SK-N-SH (cell line): Measurements from ENCODE around the gene GPR85. TPM values are rescaled to one million over a fixed set of nuclear protein-coding genes. Genes with fewer than 3 reads are reported as not detected.
A peak's percentile ranks its signal among the peaks of the same experiment; 100 is the strongest.

Source experiments
- CTCF ChIA-PET: fragments of 300-600, 350-600 bp; formaldehyde crosslinking; extraction: SDS; loops from one replicate; lab custom pipeline; 2021; lab: Yijun Ruan, JAX
- POLR2A ChIA-PET: fragments of 350-600 bp; sonication (Branson Sonifier 250); formaldehyde crosslinking; extraction: SDS; loops from one replicate; lab custom pipeline; 2020; ENCODE audit warnings: antibody characterized with exemption, inconsistent platforms; lab: Yijun Ruan, JAX
- DNase-seq: peaks from one replicate; pipeline ENCODE4 v3.0.0; 2012
- H2AFZ ChIP-seq: fragments of 200-600 bp; sonication (generic); 2 replicates; pipeline ENCODE4 v1.8.1; 2016; ENCODE audit warnings: antibody characterized with exemption, mild to moderate bottlenecking, low read depth
- H3F3A ChIP-seq: fragments of 200-600 bp; sonication (generic); replicated peaks from 2 replicates; pipeline ENCODE3; 2016; ENCODE audit warnings: antibody characterized with exemption, mild to moderate bottlenecking; ENCODE audit not compliant: insufficient read depth
- H3K27ac ChIP-seq, 2 experiments: fragments of 200-500 bp in 1 of 2; fragments of 200-600 bp in 1 of 2; sonication (Bioruptor generic) in 1 of 2; sonication (generic), shearing (Covaris generic) in 1 of 2; 2 replicates each; pipeline versions ENCODE4 v1.5.1 to v1.6.1; 2014 to 2016; ENCODE audit warnings: low read depth in 2 of 2, inconsistent platforms in 1 of 2, low read length in 1 of 2, mild to moderate bottlenecking in 1 of 2, mixed read lengths in 1 of 2
- H3K27me3 ChIP-seq: fragments of 200-600 bp; sonication (generic), shearing (Covaris generic); 2 replicates; pipeline ENCODE4 v1.6.1; 2016; ENCODE audit warnings: mixed run types; ENCODE audit not compliant: insufficient read depth
- H3K36me3 ChIP-seq, 2 experiments: fragments of 200-500 bp in 1 of 2; fragments of 200-600 bp in 1 of 2; sonication (Bioruptor generic) in 1 of 2; sonication (generic) in 1 of 2; replicated peaks in 1 of 2; 2 replicates each; pipeline versions ENCODE3 to v1.5.1; 2014 to 2016; ENCODE audit warnings: low read length in 1 of 2, mild to moderate bottlenecking in 1 of 2; ENCODE audit not compliant: insufficient read depth in 2 of 2, control insufficient read depth in 1 of 2
- H3K4me1 ChIP-seq, 2 experiments: fragments of 200-500 bp in 1 of 2; fragments of 200-600 bp in 1 of 2; sonication (Bioruptor generic) in 1 of 2; sonication (generic), shearing (Covaris generic) in 1 of 2; 2 replicates each; pipeline versions ENCODE4 v1.5.1 to v1.6.1; 2014 to 2016; ENCODE audit warnings: low read depth in 1 of 2, low read length in 1 of 2, mixed run types in 1 of 2; ENCODE audit not compliant: insufficient read depth in 2 of 2, control insufficient read depth in 1 of 2
- H3K4me2 ChIP-seq: fragments of 200-600 bp; sonication (generic), shearing (Covaris generic); 2 replicates; pipeline ENCODE4 v1.6.1; 2017; ENCODE audit warnings: mixed run types
- H3K4me3 ChIP-seq, 2 experiments: fragments of 200-500 bp in 1 of 2; fragments of 200-600 bp in 1 of 2; sonication (Bioruptor generic) in 1 of 2; sonication (generic), shearing (Covaris generic) in 1 of 2; 2 replicates each; pipeline versions ENCODE4 v1.5.1 to v1.8.1; 2014 to 2016; ENCODE audit warnings: low read depth in 2 of 2, inconsistent platforms in 1 of 2, low read length in 1 of 2, mild to moderate bottlenecking in 1 of 2, mixed read lengths in 1 of 2, moderate library complexity in 1 of 2
- H3K79me2 ChIP-seq: fragments of 200-600 bp; sonication (generic); 2 replicates; pipeline ENCODE4 v1.8.1; 2017; ENCODE audit warnings: mild to moderate bottlenecking; ENCODE audit not compliant: insufficient read depth
- H3K9ac ChIP-seq: fragments of 200-600 bp; sonication (generic); 2 replicates; pipeline ENCODE4 v1.6.1; 2017; ENCODE audit warnings: mixed run types
- H3K9me2 ChIP-seq: fragments of 200-600 bp; sonication (generic); 2 replicates; pipeline ENCODE4 v1.6.1; 2017; ENCODE audit warnings: mixed run types
- H3K9me3 ChIP-seq: fragments of 200-600 bp; sonication (generic); 2 replicates; pipeline ENCODE4 v1.6.1; 2017; ENCODE audit warnings: mixed run types, mild to moderate bottlenecking, moderate library complexity
- H4K20me1 ChIP-seq: fragments of 200-600 bp; sonication (generic); 2 replicates; pipeline ENCODE4 v1.6.1; 2017; ENCODE audit warnings: mild to moderate bottlenecking, mixed run types; ENCODE audit not compliant: insufficient read depth
- CHD2 ChIP-seq: fragments of 150-350 bp; IDR thresholded peaks from 2 replicates; pipeline ENCODE4 v1.6.1; 2018; ENCODE audit warnings: low read length; ENCODE audit not compliant: partially characterized antibody
- ELF1 ChIP-seq: IDR thresholded peaks from 2 replicates; pipeline ENCODE4 v1.4.0; 2012
- FOXM1 ChIP-seq: IDR thresholded peaks from 2 replicates; pipeline ENCODE4 v1.4.0; 2012; ENCODE audit warnings: low read depth, mild to moderate bottlenecking
- GABPA ChIP-seq: IDR thresholded peaks from 2 replicates; pipeline ENCODE4 v1.4.0; 2012; ENCODE audit warnings: low read depth, mild to moderate bottlenecking
- IRF3 ChIP-seq: fragments of 150-350 bp; IDR thresholded peaks from 2 replicates; pipeline ENCODE4 v1.6.1; 2016; ENCODE audit warnings: mild to moderate bottlenecking, low read depth, low read length
- JUND ChIP-seq: IDR thresholded peaks from 2 replicates; pipeline ENCODE4 v1.4.0; 2012
- PBX3 ChIP-seq: IDR thresholded peaks from 2 replicates; pipeline ENCODE4; 2012
- POLR2AphosphoS5 ChIP-seq: IDR thresholded peaks from 2 replicates; pipeline ENCODE4 v1.6.1; 2012; ENCODE audit warnings: low read depth, low read length
- RCOR1 ChIP-seq: fragments of 150-350 bp; IDR thresholded peaks from 2 replicates; pipeline ENCODE4 v1.6.1; 2017; ENCODE audit warnings: antibody characterized with exemption, low read length
- RFX5 ChIP-seq: IDR thresholded peaks from 2 replicates; pipeline ENCODE4 v1.6.1; 2012; ENCODE audit warnings: mild to moderate bottlenecking, improper control_type of control experiment, low read length
- RXRA ChIP-seq: IDR thresholded peaks from 2 replicates; pipeline ENCODE4 v1.4.0; 2012; ENCODE audit warnings: low read depth, mild to moderate bottlenecking, borderline replicate concordance
- SMC3 ChIP-seq: IDR thresholded peaks from 2 replicates; pipeline ENCODE4 v1.6.1; 2012; ENCODE audit warnings: low read depth, low read length, improper control_type of control experiment
- TAF1 ChIP-seq: IDR thresholded peaks from 2 replicates; pipeline ENCODE4 v1.6.1; 2012; ENCODE audit warnings: low read depth, mild to moderate bottlenecking, low read length, moderate library complexity, borderline replicate concordance
- TCF12 ChIP-seq: IDR thresholded peaks from 2 replicates; pipeline ENCODE4 v1.4.0; 2012
- WGBS: methylation state at CpG from one replicate; pipeline ENCODE4 v1.1.6; 2017; ENCODE audit warnings: low lambda C conversion rate; 5-methylcytosine and 5-hydroxymethylcytosine counted together
- polyA plus RNA-seq, 3 experiments: library from polyadenylated mRNA; depleted of rRNA; stranded (reverse); fragments of >200 nt; gene quantifications; 2 replicates each; pipeline ENCODE4 v1.2.3, GENCODE V29; 2012
- TF ChIP-seq, protein P1 (sequence below): fragments of 200-600 bp; sonication (generic); IDR thresholded peaks from 2 replicates; pipeline ENCODE4 v1.6.1; 2017; ENCODE audit warnings: antibody characterized with exemption, mild to moderate bottlenecking, moderate library complexity
- TF ChIP-seq, protein P2 (sequence below): IDR thresholded peaks from 2 replicates; pipeline ENCODE4 v1.6.1; 2012; ENCODE audit warnings: mild to moderate bottlenecking, low read depth, low read length, moderate library complexity
- TF ChIP-seq, protein P3 (sequence below): fragments of 150-350 bp; IDR thresholded peaks from 2 replicates; pipeline ENCODE4 v1.6.1; 2017; ENCODE audit warnings: antibody characterized with exemption, low read length, low read depth, borderline replicate concordance

Gene GPR85
- polyA plus RNA-seq, 1 of the 3 experiments (the other 2 are of a cell fraction) = 2.9 TPM

DNA sequence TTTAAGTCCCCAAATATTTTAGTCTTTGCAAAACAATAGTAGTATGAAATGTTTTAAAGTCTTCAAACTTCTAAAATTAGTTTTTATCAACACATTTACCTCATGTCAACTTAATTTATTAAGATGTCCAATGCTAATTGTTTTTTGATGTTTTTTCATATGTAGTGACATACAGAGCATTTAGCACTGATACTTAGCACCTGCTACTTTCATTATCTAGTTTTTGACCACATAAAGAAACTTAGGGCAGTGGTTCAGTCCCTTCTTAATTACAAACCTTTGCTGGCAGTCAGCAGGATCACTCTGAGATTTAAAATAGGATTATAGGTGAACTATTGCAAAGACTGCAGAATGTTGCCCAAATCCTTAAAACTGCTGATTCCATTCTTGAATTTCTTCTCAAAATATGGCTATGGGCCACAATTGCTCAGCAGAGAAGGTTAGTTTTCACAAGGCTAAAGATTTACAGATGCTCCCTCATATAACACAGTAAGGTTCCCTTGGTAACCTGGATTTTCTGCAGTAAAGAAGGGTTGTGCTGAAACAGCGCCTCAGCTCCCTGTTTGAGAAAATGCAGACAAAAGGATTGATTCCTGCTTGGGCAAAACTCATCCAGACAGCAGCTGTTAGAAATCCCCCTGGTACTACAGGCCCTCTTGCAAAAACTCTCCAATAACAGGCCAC lies 3.4 kb downstream of the GPR85 start:
- Histone ChIP-seq H4K20me1 (no peaks in the 10 kb centered on the region), H3K4me2 (no peak overlapping the region), H3K4me3 (no peak overlapping the region)
- WGBS = 100% methylated on average over 1 of the region's 1 CpG
- no peak for TF ChIP-seq POLR2AphosphoS5
- no peak for TF ChIP-seq RFX5
- no peak for TF ChIP-seq RXRA
- TF ChIP-seq PBX3 = no peak
- TF ChIP-seq, protein P1, sequence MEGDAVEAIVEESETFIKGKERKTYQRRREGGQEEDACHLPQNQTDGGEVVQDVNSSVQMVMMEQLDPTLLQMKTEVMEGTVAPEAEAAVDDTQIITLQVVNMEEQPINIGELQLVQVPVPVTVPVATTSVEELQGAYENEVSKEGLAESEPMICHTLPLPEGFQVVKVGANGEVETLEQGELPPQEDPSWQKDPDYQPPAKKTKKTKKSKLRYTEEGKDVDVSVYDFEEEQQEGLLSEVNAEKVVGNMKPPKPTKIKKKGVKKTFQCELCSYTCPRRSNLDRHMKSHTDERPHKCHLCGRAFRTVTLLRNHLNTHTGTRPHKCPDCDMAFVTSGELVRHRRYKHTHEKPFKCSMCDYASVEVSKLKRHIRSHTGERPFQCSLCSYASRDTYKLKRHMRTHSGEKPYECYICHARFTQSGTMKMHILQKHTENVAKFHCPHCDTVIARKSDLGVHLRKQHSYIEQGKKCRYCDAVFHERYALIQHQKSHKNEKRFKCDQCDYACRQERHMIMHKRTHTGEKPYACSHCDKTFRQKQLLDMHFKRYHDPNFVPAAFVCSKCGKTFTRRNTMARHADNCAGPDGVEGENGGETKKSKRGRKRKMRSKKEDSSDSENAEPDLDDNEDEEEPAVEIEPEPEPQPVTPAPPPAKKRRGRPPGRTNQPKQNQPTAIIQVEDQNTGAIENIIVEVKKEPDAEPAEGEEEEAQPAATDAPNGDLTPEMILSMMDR = no peak
- no peak for TF ChIP-seq TAF1
- TF ChIP-seq SMC3 = no peak
- TF ChIP-seq IRF3 = no peak
- TF ChIP-seq GABPA = no peak
- no peak for TF ChIP-seq ELF1
- TF ChIP-seq, protein P2, sequence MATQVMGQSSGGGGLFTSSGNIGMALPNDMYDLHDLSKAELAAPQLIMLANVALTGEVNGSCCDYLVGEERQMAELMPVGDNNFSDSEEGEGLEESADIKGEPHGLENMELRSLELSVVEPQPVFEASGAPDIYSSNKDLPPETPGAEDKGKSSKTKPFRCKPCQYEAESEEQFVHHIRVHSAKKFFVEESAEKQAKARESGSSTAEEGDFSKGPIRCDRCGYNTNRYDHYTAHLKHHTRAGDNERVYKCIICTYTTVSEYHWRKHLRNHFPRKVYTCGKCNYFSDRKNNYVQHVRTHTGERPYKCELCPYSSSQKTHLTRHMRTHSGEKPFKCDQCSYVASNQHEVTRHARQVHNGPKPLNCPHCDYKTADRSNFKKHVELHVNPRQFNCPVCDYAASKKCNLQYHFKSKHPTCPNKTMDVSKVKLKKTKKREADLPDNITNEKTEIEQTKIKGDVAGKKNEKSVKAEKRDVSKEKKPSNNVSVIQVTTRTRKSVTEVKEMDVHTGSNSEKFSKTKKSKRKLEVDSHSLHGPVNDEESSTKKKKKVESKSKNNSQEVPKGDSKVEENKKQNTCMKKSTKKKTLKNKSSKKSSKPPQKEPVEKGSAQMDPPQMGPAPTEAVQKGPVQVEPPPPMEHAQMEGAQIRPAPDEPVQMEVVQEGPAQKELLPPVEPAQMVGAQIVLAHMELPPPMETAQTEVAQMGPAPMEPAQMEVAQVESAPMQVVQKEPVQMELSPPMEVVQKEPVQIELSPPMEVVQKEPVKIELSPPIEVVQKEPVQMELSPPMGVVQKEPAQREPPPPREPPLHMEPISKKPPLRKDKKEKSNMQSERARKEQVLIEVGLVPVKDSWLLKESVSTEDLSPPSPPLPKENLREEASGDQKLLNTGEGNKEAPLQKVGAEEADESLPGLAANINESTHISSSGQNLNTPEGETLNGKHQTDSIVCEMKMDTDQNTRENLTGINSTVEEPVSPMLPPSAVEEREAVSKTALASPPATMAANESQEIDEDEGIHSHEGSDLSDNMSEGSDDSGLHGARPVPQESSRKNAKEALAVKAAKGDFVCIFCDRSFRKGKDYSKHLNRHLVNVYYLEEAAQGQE = no peak
- no peak for TF ChIP-seq TCF12
- TF ChIP-seq FOXM1 = no peak
- TF ChIP-seq, protein P3, sequence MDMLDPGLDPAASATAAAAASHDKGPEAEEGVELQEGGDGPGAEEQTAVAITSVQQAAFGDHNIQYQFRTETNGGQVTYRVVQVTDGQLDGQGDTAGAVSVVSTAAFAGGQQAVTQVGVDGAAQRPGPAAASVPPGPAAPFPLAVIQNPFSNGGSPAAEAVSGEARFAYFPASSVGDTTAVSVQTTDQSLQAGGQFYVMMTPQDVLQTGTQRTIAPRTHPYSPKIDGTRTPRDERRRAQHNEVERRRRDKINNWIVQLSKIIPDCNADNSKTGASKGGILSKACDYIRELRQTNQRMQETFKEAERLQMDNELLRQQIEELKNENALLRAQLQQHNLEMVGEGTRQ = no peak
- TF ChIP-seq JUND = no peak
- no peak for TF ChIP-seq CHD2
- TF ChIP-seq RCOR1 = no peak
- TF ChIP-seq, all 33 proteins: peak for 0
- peaks cover 17% of the 10 kb centered on the region for H3F3A ChIP-seq
- H3K36me3 ChIP-seq = no peaks in the 10 kb centered on the region
- DNase-seq = no peak
- no peaks in the 10 kb centered on the region for H3K9me2 ChIP-seq
- H3K27me3 ChIP-seq = no peaks in the 10 kb centered on the region
- POLR2A ChIA-PET = no interaction called here
- H3K9ac ChIP-seq = no peak overlapping the region
- H3K4me1 ChIP-seq = peaks cover 0 to 28% of the 10 kb centered on the region in 2 experiments; a peak in 2 of 4 replicates
- peak overlapping the region in 1 of 2 experiments; percentile 11; a peak in 1 of 4 replicates for H3K27ac ChIP-seq
- CTCF ChIA-PET = interaction anchor here (1.3 kb wide), 1 partner anchor 76 kb away, joined by 3 read pairs; no protein-coding TSS in a partner anchor
- H3K79me2 ChIP-seq = no peaks in the 10 kb centered on the region
- H2AFZ ChIP-seq = no peak overlapping the region
- no peaks in the 10 kb centered on the region for H3K9me3 ChIP-seq
